Fibroblast of skin of right quadriceps (primary cell): ENCODE measurements around the gene EPB41L2.
"Not testable (repeated sequence)": the region's sequence is repeated elsewhere in the genome, so short reads cannot be mapped to it uniquely, and the experiment has no call there.

Source experiments
- DNase-seq: peaks from one replicate; pipeline ENCODE4 v3.0.0-alpha.2; 2013

The EPB41L2 gene

GRCh38 chr6:130937942-130938604 is 125.0 kb downstream of the EPB41L2 start:
- peak; percentile 57 for DNase-seq

- no peak for DNase-seq
These were observed 126.1 kb downstream of the EPB41L2 start for GRCh38 chr6:130936933-130937332.

- peak; percentile 41 for DNase-seq
These were observed 127.1 kb downstream of the EPB41L2 start for GRCh38 chr6:130935978-130936377.

GRCh38 chr6:130934848-130935585 is 128.0 kb downstream of the EPB41L2 start:
- DNase-seq: peak; percentile 60

GRCh38 chr6:130933712-130934200 is 129.3 kb downstream of the EPB41L2 start:
- peak; percentile 67 for DNase-seq

- DNase-seq: no peak
These were observed 130.1 kb downstream of the EPB41L2 start for GRCh38 chr6:130932921-130933320.

- DNase-seq: no peak
These were observed 130.6 kb downstream of the EPB41L2 start for GRCh38 chr6:130932438-130932837.

GRCh38 chr6:130931683-130932082 is 131.4 kb downstream of the EPB41L2 start:
- no peak for DNase-seq

GRCh38 chr6:130929036-130929678 is 133.9 kb downstream of the EPB41L2 start:
- peak; percentile 70 for DNase-seq

- DNase-seq: no peak
These were observed 134.7 kb downstream of the EPB41L2 start for GRCh38 chr6:130928158-130928912.

- DNase-seq: no peak
These were observed 135.7 kb downstream of the EPB41L2 start for GRCh38 chr6:130927305-130927704.

- no peak for DNase-seq
These were observed 139.7 kb downstream of the EPB41L2 start for GRCh38 chr6:130923350-130923749.

GRCh38 chr6:130922922-130923321 is 140.1 kb downstream of the EPB41L2 start:
- no peak for DNase-seq

GRCh38 chr6:130920969-130921368 is 142.1 kb downstream of the EPB41L2 start:
- DNase-seq: no peak

GRCh38 chr6:130918171-130918570 is 144.9 kb downstream of the EPB41L2 start:
- no peak for DNase-seq

- not testable (repeated sequence) for DNase-seq
These were observed 147.4 kb downstream of the EPB41L2 start for GRCh38 chr6:130915606-130916005.

- DNase-seq: no peak
These were observed 149.9 kb downstream of the EPB41L2 start for GRCh38 chr6:130913120-130913519.

- DNase-seq: no peak
These were observed 150.6 kb downstream of the EPB41L2 start for GRCh38 chr6:130912434-130912833.

GRCh38 chr6:130908958-130909357 is 154.1 kb downstream of the EPB41L2 start:
- DNase-seq: no peak

GRCh38 chr6:130908188-130908587 is 154.9 kb downstream of the EPB41L2 start:
- DNase-seq: no peak

GRCh38 chr6:130907687-130908086 is 155.4 kb downstream of the EPB41L2 start:
- DNase-seq: no peak

GRCh38 chr6:130906736-130907381 is 156.2 kb downstream of the EPB41L2 start:
- DNase-seq: peak; percentile 55
